Neural progenitor cell (in vitro differentiated cells): ENCODE measurements around the gene MMADHC. TPM values are rescaled to one million over a fixed set of nuclear protein-coding genes. Genes with fewer than 3 reads are reported as not detected.

ENCODE experiments used
- DNase-seq: peaks from one replicate; pipeline ENCODE4 v3.0.0-alpha.2; 2016; ENCODE audit warnings: low spot score
- H2AFZ ChIP-seq: fragments of 200-600 bp; sonication (generic); replicated peaks from 2 replicates; pipeline ENCODE4 v1.6.1; 2016; ENCODE audit warnings: antibody characterized with exemption
- H3F3A ChIP-seq: fragments of 200-600 bp; sonication (generic); 2 replicates; pipeline ENCODE4 v1.6.1; 2016; ENCODE audit warnings: antibody characterized with exemption, low read depth
- H3K27ac ChIP-seq: fragments of 200-600 bp; sonication (generic); 2 replicates; pipeline ENCODE4 v1.5.1; 2016; ENCODE audit warnings: mild to moderate bottlenecking
- H3K27me3 ChIP-seq: fragments of 200-600 bp; sonication (generic); 2 replicates; pipeline ENCODE4 v1.6.1; 2016; ENCODE audit warnings: mild to moderate bottlenecking, moderate library complexity
- H3K36me3 ChIP-seq: fragments of 200-600 bp; sonication (generic); 2 replicates; pipeline ENCODE4 v1.5.1; 2016
- H3K4me1 ChIP-seq: fragments of 200-600 bp; sonication (generic); 2 replicates; pipeline ENCODE4 v1.6.1; 2016; ENCODE audit warnings: mixed run types
- H3K4me2 ChIP-seq: fragments of 200-600 bp; sonication (generic); 2 replicates; pipeline ENCODE4 v1.6.1; 2016
- H3K4me3 ChIP-seq: fragments of 200-600 bp; sonication (generic); 2 replicates; pipeline ENCODE4 v1.5.1; 2016
- H3K79me2 ChIP-seq: fragments of 200-600 bp; sonication (generic); 2 replicates; pipeline ENCODE4 v1.6.1; 2016; ENCODE audit warnings: low read depth
- H3K9ac ChIP-seq: fragments of 200-600 bp; sonication (generic); 2 replicates; pipeline ENCODE4 v1.6.1; 2016
- H3K9me3 ChIP-seq: fragments of 200-600 bp; sonication (generic); 2 replicates; pipeline ENCODE4 v1.5.1; 2016; ENCODE audit warnings: low read depth
- H4K20me1 ChIP-seq: fragments of 200-600 bp; sonication (generic); 2 replicates; pipeline ENCODE4 v1.6.1; 2016; ENCODE audit warnings: low read depth
- H3K27ac Mint-ChIP-seq: 3 replicates; pipeline ENCODE4 v1.8.0; 2021; ENCODE audit warnings: mixed read lengths
- H3K27me3 Mint-ChIP-seq: 2 replicates; pipeline ENCODE4 v1.8.0; 2022; ENCODE audit warnings: low read depth, mild to moderate bottlenecking, inconsistent platforms, moderate library complexity, mixed read lengths; ENCODE audit not compliant: insufficient read depth
- H3K36me3 Mint-ChIP-seq: 3 replicates; pipeline ENCODE4 v1.8.0; 2021; ENCODE audit warnings: mixed read lengths
- H3K4me1 Mint-ChIP-seq: 3 replicates; pipeline ENCODE4 v1.8.0; 2021; ENCODE audit warnings: mixed read lengths
- H3K4me3 Mint-ChIP-seq: 3 replicates; pipeline ENCODE4 v1.8.0; 2021; ENCODE audit warnings: mild to moderate bottlenecking, moderate library complexity, mixed read lengths
- H3K9me3 Mint-ChIP-seq: 3 replicates; pipeline ENCODE4 v1.8.0; 2020; ENCODE audit warnings: mixed read lengths
- CTCF ChIP-seq: fragments of 200-600 bp; sonication (generic); IDR thresholded peaks from 2 replicates; pipeline ENCODE4 v1.5.1; 2017; ENCODE audit warnings: antibody characterized with exemption, mild to moderate bottlenecking
- EZH2 ChIP-seq: fragments of 200-600 bp; sonication (generic); IDR thresholded peaks from 2 replicates; pipeline ENCODE4 v1.6.1; 2017; ENCODE audit warnings: antibody characterized with exemption, mild to moderate bottlenecking, moderate library complexity
- EZH2phosphoT487 ChIP-seq: fragments of 200-600 bp; sonication (generic); IDR thresholded peaks from 2 replicates; pipeline ENCODE4 v1.6.1; 2017; ENCODE audit warnings: antibody characterized with exemption
- total RNA-seq: library from RNA; depleted of rRNA; stranded (reverse); fragments of >200 nt; gene quantifications from 2 replicates; pipeline ENCODE4 v1.2.3, GENCODE V29; 2015; ENCODE audit warnings: low replicate concordance

The MMADHC gene
- total RNA-seq, 1 donor from 2014 or later, result 178 TPM

DNA sequence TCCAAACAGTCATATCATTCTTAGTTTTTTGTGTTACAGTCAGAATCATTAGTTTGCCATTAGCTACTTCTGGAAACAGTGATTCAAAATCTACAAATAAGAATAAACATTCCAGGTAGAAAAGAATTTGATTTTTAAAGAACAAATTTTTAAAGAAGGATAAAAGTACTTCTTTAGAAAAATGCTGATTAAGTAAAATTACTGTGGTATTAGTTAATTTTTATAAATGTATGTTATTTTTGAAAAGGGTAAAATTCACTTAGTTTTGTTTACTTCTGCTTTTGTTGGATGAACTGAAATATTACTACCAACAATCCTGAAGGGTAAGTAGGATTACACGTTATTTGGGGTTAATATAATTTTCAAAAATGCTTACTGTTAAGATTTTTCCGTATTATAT lies 11.8 kb downstream of the MMADHC start:
- Histone ChIP-seq H3K79me2 (peaks cover 16% of the 10 kb centered on the region), H3K27ac (no peak overlapping the region), H3K4me1 (no peaks in the 10 kb centered on the region), H4K20me1 (peaks cover 11% of the 10 kb centered on the region), H3K4me2 (no peak overlapping the region), H3K4me3 (no peak overlapping the region), H2AFZ (no peak overlapping the region), H3K9me3 (no peaks in the 10 kb centered on the region), H3F3A (no peaks in the 10 kb centered on the region), H3K36me3 (peaks cover 41% of the 10 kb centered on the region), H3K27me3 (no peaks in the 10 kb centered on the region), H3K9ac (no peak overlapping the region)
- DNase-seq, result no peak
- Mint-ChIP-seq H3K27ac (no peak overlapping the region), H3K9me3 (no peaks in the 10 kb centered on the region), H3K4me1 (no peaks in the 10 kb centered on the region), H3K4me3 (no peak overlapping the region), H3K27me3 (no peaks in the 10 kb centered on the region), H3K36me3 (peaks cover 31% of the 10 kb centered on the region)
- TF ChIP-seq CTCF (no peak), EZH2 (no peak), EZH2phosphoT487 (no peak)

GRCh38 chr2:149575277-149575676 lies 12.3 kb downstream of the MMADHC start:
- Mint-ChIP-seq H3K4me1 (no peaks in the 10 kb centered on the region), H3K27ac (no peak overlapping the region), H3K27me3 (no peaks in the 10 kb centered on the region), H3K36me3 (peaks cover 27% of the 10 kb centered on the region), H3K4me3 (no peak overlapping the region), H3K9me3 (no peaks in the 10 kb centered on the region)
- Histone ChIP-seq H2AFZ (no peak overlapping the region), H3K79me2 (peaks cover 12% of the 10 kb centered on the region), H3K9ac (no peak overlapping the region), H3K36me3 (peaks cover 44% of the 10 kb centered on the region), H3K4me2 (no peak overlapping the region), H3K27ac (no peak overlapping the region), H3K9me3 (no peaks in the 10 kb centered on the region), H3K4me3 (no peak overlapping the region), H4K20me1 (peaks cover 11% of the 10 kb centered on the region), H3K4me1 (no peaks in the 10 kb centered on the region), H3K27me3 (no peaks in the 10 kb centered on the region), H3F3A (no peaks in the 10 kb centered on the region)
- TF ChIP-seq CTCF (no peak), EZH2 (no peak), EZH2phosphoT487 (no peak)
- no peak for DNase-seq

- Histone ChIP-seq H3K9ac (no peak overlapping the region), H3K4me1 (no peaks in the 10 kb centered on the region), H3K4me3 (no peak overlapping the region), H3K27me3 (no peaks in the 10 kb centered on the region), H3K79me2 (peaks cover 8% of the 10 kb centered on the region), H2AFZ (no peak overlapping the region), H3K27ac (no peak overlapping the region), H4K20me1 (peaks cover 11% of the 10 kb centered on the region), H3K4me2 (no peak overlapping the region), H3K9me3 (no peaks in the 10 kb centered on the region), H3F3A (no peaks in the 10 kb centered on the region), H3K36me3 (peaks cover 43% of the 10 kb centered on the region)
- Mint-ChIP-seq H3K4me1 (no peaks in the 10 kb centered on the region), H3K27me3 (no peaks in the 10 kb centered on the region), H3K9me3 (no peaks in the 10 kb centered on the region), H3K4me3 (no peak overlapping the region), H3K27ac (no peak overlapping the region), H3K36me3 (peaks cover 24% of the 10 kb centered on the region)
- DNase-seq, result no peak
- peak; percentile 40 for TF ChIP-seq CTCF
- TF ChIP-seq EZH2phosphoT487, result no peak
- TF ChIP-seq EZH2, result no peak
Observed at GRCh38 chr2:149573760-149574159, 13.8 kb downstream of the MMADHC start.
